ENCODE results near the gene DHRS4.

Gene DHRS4

DNA sequence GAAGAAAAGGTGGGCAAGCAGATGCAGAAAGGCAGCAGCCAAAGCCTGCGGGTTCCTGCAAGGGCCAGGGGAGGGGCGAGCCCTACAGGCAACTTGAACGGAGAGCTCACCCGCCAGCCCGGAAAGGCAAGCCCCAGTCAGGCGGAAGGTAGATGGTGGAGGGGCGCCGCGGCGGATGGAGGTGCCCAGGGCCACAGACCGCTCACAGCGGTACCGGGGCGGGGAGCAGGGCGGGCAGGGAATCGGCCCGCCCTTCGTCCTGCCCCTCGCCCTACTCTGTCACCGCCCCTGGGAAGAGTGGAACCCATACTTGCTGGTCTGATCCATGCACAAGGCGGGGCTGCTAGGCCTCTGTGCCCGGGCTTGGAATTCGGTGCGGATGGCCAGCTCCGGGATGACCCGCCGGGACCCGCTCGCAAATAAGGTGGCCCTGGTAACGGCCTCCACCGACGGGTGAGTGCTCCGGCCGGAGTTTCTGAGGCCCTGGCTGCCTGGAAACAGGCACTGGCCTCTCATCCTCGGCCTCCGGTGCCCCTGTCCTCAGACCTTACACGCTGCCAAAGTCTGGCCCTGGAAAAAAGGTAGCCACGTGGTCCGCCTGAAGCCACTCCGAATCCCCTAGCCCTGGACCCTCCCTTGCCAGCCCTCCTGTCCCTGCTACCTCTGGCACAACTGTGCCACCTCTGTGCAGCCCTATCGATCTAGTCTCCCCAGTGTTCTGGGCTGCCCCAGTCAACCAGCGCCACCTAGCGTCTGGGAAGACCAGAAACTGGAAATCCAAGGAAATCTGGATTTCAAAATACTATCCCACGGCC, at the start of gene DHRS4:
Gene DHRS4, plus strand, starts transcription at position 307 of the 815 bp plus-strand sequence. Its CDS starts 19 bp downstream, at position 326.
- in situ Hi-C loops (cut with MboI; ENCODE audit: low sequenced_read_pairs): no loop called here

DNA sequence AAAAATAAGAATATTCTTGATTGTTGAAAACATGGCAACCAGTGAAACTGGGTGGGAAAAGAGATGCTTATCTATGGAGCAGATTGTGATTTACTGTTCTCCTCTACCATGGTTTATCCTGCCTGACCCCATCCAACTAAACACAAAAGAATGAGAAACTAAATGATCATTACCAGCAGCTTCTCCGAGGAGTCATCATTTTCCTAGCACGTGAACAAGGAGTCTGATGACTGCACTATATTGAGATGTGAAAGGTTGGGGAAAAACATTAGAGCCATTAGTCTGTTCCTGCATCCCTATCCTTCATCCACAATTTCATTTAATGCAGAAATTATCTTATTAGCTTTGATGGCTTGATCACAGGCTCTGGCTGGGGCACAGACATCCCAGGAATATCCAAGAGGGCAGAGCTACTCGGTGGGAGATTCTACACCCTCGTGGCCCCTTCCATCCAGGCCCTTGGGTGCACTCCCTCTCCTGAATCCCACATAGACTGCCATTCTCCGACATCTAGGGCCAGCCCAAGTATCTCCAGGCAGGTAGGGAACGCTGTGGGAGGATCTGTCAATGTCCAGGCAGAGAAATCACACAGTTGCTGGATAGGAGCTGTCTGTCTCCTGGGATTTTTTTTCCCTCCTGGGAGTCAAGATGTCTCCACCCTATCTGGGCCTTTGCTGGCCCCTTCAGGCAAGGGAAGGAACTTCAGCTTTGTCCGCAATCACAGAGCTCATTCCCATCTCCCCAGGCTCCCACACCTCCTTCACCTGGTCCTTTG, 43.3 kb upstream of the DHRS4 start:
- in situ Hi-C loops (cut with MboI; ENCODE audit: low sequenced_read_pairs): no loop called here

GRCh38 chr14:23910876-23911210, 42.7 kb upstream of the DHRS4 start:
- in situ Hi-C loops (cut with MboI; ENCODE audit: low sequenced_read_pairs): no loop called here

DNA sequence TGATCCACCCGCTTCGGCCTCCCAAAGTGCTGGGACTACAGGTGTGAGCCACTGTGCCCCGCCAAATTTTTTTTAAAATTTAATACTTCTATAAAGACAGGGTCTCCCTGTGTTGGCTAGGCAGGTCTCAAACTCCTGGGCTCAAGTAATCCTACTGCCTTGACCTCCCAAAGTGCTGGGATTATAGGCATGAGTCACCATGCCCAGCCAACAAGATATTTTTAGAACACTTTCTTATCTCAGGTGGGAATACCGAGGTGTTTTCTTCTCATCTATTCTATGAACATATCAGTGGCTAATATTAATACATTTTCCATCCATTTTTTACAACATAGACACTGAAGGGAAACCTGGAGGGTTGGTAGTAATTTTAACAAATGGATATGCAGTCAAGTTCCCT, 38.0 kb upstream of the DHRS4 start:
- in situ Hi-C loops (cut with MboI; ENCODE audit: low sequenced_read_pairs): no loop called here

- in situ Hi-C loops (cut with MboI; ENCODE audit: low sequenced_read_pairs): no loop called here
Observed at GRCh38 chr14:23916004-23916403, 37.6 kb upstream of the DHRS4 start.

DNA sequence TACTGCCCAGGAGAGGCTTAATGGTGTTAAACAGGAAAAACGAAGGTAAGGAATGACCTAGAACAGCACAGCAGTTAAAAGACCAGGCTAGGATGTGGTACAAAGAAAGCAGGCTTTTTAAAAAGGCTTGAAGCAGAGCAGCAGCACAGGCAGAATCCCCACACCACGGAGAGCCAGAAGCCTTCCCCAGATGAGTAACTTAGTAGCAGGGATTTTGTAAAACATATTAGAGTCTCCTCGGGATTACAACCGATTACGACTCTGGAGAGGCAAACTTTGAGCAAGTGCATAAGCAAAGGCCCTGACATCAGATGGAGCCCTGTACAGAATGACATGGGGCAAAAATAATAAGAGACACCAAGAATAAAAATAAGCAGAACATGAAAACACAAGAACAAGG, 37.1 kb upstream of the DHRS4 start:
- in situ Hi-C loops (cut with MboI; ENCODE audit: low sequenced_read_pairs): no loop called here

GRCh38 chr14:23922545-23922944, 31.0 kb upstream of the DHRS4 start:
- in situ Hi-C loops (cut with MboI; ENCODE audit: low sequenced_read_pairs): no loop called here

GRCh38 chr14:23925523-23926075, 28.0 kb upstream of the DHRS4 start:
- in situ Hi-C loops (cut with MboI; ENCODE audit: low sequenced_read_pairs): no loop called here

GRCh38 chr14:23926543-23926942, 27.0 kb upstream of the DHRS4 start:
- in situ Hi-C loops (cut with MboI; ENCODE audit: low sequenced_read_pairs): no loop called here

DNA sequence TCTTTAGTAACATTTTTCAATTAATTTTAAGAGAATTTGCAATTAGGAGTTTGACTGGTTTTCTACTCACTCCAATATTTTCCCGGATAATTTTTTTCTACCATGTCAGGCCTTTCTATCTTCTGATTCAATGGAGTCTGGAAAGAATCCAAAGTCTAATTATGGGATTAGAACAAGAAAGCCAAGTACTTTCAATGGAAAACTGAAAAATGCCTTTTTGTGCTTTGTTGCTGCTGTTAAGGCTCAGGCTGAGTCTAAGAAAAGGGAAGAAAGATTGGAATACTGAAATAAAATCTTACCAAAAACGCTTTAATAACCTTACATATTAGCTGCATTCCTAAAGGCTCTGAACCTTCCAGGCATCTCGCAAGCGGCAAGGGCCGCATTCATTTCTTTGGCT, 24.4 kb upstream of the DHRS4 start:
- in situ Hi-C loops (cut with MboI; ENCODE audit: low sequenced_read_pairs): no loop called here

- in situ Hi-C loops (cut with MboI; ENCODE audit: low sequenced_read_pairs): no loop called here
Observed at GRCh38 chr14:23929822-23930294, 23.7 kb upstream of the DHRS4 start.

DNA sequence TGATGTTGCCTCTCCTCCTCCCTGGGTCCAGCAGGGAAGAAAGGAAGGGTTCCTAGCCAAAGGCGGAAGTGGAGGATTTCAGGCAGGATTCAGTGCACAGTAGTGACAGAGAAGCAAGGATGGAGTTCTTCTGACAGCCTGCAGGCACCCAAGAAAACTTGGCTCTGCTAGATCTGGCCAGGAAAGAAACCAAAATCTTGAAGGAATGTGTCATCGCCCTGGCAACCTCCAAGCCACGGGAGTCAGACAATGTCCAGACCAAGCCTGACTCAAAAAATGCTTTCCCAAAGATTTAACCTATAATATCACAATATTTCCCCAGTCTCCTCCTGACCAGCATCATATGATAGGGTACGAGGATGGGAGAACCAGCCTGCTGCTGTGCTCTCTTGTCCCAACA, 22.8 kb upstream of the DHRS4 start:
- in situ Hi-C loops (cut with MboI; ENCODE audit: low sequenced_read_pairs): no loop called here

DNA sequence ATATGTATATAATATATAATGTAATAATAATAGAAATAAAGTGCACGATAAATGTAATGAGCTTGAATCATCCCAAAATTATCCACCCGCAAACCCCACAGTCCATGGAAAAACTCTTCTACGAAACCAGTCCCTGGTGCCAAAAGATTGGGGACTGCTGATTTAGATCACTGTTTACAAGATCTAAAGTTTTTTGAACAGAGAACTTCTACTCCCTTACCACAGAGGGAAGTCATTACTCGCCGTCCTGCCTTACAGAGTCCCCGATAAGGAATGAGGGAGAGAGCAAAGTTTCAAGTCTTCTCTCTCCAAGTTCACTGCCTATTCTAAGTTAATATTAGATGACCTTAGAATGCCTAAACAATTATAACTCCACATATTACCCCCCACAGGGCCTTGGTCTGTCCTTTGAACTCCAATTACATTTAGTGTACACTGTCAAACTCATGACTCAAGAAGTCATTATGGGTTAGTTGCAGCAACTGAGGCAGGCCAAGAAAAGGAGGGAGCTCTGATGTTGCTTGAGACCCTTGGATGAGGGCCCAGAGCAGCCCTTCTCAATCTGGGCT, 21.8 kb upstream of the DHRS4 start:
- in situ Hi-C loops (cut with MboI; ENCODE audit: low sequenced_read_pairs): no loop called here

DNA sequence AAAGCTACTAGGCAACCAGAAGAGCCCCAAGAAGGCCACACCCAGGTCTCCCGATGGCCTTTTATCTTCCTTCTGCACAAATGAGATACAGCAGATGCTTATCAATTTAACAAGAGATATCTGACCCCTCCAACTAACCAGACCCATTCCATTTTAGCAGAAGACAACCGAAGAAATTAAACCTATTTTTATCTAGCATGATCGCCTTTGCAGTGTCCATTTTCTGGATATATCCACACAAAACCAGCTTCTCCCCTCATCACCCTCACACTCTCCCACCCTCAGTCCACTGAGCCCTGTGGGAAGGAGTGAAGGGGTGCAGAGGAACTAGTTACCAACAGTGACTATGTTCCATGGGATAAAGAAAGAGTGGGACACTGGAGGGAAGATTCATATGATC, 20.9 kb upstream of the DHRS4 start:
- in situ Hi-C loops (cut with MboI; ENCODE audit: low sequenced_read_pairs): no loop called here

GRCh38 chr14:23933108-23933741, 20.3 kb upstream of the DHRS4 start:
- in situ Hi-C loops (cut with MboI; ENCODE audit: low sequenced_read_pairs): no loop called here

GRCh38 chr14:23933742-23934128, 19.8 kb upstream of the DHRS4 start:
- in situ Hi-C loops (cut with MboI; ENCODE audit: low sequenced_read_pairs): no loop called here

DNA sequence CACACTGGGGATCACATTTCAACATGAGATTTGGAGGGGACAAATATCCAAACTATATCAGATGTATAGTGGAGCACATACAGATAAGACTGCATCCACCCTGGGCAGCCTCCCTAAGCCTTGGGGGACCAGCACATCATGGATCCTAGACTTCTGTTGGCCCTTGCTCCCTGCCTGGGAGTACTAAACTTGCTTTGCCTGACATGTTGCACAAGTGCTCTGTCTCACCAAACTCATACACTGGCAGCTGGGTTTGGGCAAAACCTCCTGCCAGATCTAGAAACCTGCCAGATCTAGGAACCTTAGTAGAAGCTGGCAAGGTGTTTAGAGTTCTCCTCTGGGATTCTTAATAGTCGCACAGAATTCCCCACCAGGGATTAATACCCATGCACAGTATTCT, 18.4 kb upstream of the DHRS4 start:
- in situ Hi-C loops (cut with MboI; ENCODE audit: low sequenced_read_pairs): no loop called here

DNA sequence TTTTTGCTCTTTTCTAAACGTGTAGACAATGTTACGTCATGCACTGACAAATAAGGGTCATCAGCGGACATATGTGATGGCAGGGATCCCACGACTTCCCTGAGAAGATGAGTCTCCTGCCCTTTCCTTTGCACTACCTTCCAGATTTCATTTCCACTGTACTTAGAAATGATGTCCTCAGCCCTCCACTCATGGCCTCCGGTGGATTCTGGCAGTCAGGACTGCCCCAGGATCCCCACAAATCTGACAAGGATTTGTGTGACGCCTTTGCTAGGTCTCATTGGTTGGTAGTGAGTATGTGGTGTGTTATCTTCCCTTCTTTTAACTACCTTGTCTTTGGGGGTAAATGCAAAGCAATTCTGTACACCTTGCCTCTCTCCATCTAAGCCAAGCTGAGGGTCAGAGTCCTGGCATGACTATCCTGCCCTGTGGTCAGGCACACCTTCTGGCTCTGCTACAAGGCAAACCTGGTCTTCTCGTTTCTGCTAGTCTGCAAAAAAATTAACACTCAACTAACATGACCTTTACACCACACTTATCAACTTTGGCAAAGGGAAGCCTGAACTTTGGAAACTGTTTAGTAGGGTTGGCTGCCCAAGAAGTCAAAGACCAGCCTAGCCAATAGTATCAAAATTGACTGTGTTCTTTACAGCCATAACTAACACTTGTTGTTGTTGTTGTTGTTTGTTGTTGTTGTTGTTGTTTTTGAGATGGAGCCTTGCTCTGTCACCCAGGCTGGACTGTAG, 17.3 kb upstream of the DHRS4 start:
- in situ Hi-C loops (cut with MboI; ENCODE audit: low sequenced_read_pairs): no loop called here

GRCh38 chr14:23937203-23937602, 16.4 kb upstream of the DHRS4 start:
- in situ Hi-C loops (cut with MboI; ENCODE audit: low sequenced_read_pairs): no loop called here

DNA sequence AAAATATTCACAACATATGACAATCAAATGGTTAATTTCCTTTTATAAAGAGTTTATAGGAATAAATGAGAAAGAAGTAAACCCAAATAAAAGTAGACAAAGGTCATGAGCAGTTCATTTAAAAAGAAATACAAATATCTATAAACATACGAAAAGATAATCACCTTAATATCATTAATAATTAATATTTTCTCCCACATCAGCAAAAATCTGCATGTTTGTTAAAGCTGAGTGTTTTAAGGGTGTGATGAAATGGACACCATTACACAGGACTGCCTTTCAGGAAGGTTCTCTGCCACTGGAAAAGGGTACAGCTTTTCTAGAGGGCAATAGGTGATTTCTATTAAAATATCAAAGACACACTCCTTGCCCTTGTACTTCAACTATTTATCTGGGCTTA, 14.7 kb upstream of the DHRS4 start:
- in situ Hi-C loops (cut with MboI; ENCODE audit: low sequenced_read_pairs): no loop called here

Data from hTERT RPE-1 (cell line).